Measurements from ENCODE around the gene RAPGEF2. TPM values are rescaled to one million over a fixed set of nuclear protein-coding genes. Genes with fewer than 3 reads are reported as not detected.

RAPGEF2 gene
- total RNA-seq, 1 donor from 2014 or later = 46.7 TPM

- peaks cover 13% of the 10 kb centered on the region for H3K36me3 Mint-ChIP-seq
- DNase-seq (ENCODE audit: low spot score in 2 of 2, unreplicated experiment in 2 of 2) = no peak
- H3K27me3 Mint-ChIP-seq (ENCODE audit: low read depth) = no peaks in the 10 kb centered on the region
- H3K4me1 Mint-ChIP-seq = peaks cover 7% of the 10 kb centered on the region
- TF ChIP-seq CTCF (IDR thresholded peaks at IDR 0.05; ENCODE audit: unreplicated experiment) = no peak
- no peak overlapping the region for H3K27ac Mint-ChIP-seq
- no peak overlapping the region for H3K4me3 Mint-ChIP-seq
- H3K9me3 Mint-ChIP-seq = peaks cover 29% of the 10 kb centered on the region
These were observed 286.9 kb downstream of the RAPGEF2 start for GRCh38 chr4:159389756-159390155.

GRCh38 chr4:159390648-159391047 is 287.8 kb downstream of the RAPGEF2 start:
- Mint-ChIP-seq H3K9me3 (peaks cover 29% of the 10 kb centered on the region), H3K4me1 (peaks cover 7% of the 10 kb centered on the region), H3K27ac (peak overlapping the region; percentile 90), H3K4me3 (no peak overlapping the region), H3K27me3 (ENCODE audit: low read depth) (no peaks in the 10 kb centered on the region), H3K36me3 (peaks cover 13% of the 10 kb centered on the region)
- no peak for TF ChIP-seq CTCF (IDR thresholded peaks at IDR 0.05; ENCODE audit: unreplicated experiment)
- DNase-seq (ENCODE audit: low spot score in 2 of 2, unreplicated experiment in 2 of 2) = peak in 1 of 2 experiments; percentile 46

GRCh38 chr4:159395693-159396092 is 292.8 kb downstream of the RAPGEF2 start:
- Mint-ChIP-seq H3K36me3 (no peaks in the 10 kb centered on the region), H3K27ac (no peak overlapping the region), H3K4me3 (no peak overlapping the region), H3K9me3 (no peaks in the 10 kb centered on the region), H3K27me3 (ENCODE audit: low read depth) (no peaks in the 10 kb centered on the region), H3K4me1 (peaks cover 7% of the 10 kb centered on the region)
- TF ChIP-seq CTCF (IDR thresholded peaks at IDR 0.05; ENCODE audit: unreplicated experiment) = no peak
- no peak for DNase-seq (ENCODE audit: low spot score in 2 of 2, unreplicated experiment in 2 of 2)

GRCh38 chr4:159396151-159396550 is 293.3 kb downstream of the RAPGEF2 start:
- Mint-ChIP-seq H3K27me3 (ENCODE audit: low read depth) (no peaks in the 10 kb centered on the region), H3K4me3 (no peak overlapping the region), H3K4me1 (peaks cover 9% of the 10 kb centered on the region), H3K27ac (no peak overlapping the region), H3K36me3 (no peaks in the 10 kb centered on the region), H3K9me3 (no peaks in the 10 kb centered on the region)
- no peak for TF ChIP-seq CTCF (IDR thresholded peaks at IDR 0.05; ENCODE audit: unreplicated experiment)
- DNase-seq (ENCODE audit: low spot score in 2 of 2, unreplicated experiment in 2 of 2) = no peak

GRCh38 chr4:159398236-159398638 is 295.4 kb downstream of the RAPGEF2 start:
- Mint-ChIP-seq H3K27ac (no peak overlapping the region), H3K4me3 (no peak overlapping the region), H3K36me3 (no peaks in the 10 kb centered on the region), H3K27me3 (ENCODE audit: low read depth) (no peaks in the 10 kb centered on the region), H3K4me1 (peaks cover 17% of the 10 kb centered on the region), H3K9me3 (no peaks in the 10 kb centered on the region)
- DNase-seq (ENCODE audit: low spot score in 2 of 2, unreplicated experiment in 2 of 2) = no peak
- no peak for TF ChIP-seq CTCF (IDR thresholded peaks at IDR 0.05; ENCODE audit: unreplicated experiment)

Data from mesothelial cell of epicardium (in vitro differentiated cells).